IMR-90 (cell line): ENCODE measurements around the gene WBP1L. TPM values are rescaled to one million over a fixed set of nuclear protein-coding genes. Genes with fewer than 3 reads are reported as not detected.

ENCODE experiments used
- ATAC-seq: fragments of 200-7000 bp; cut with Tn5 transposase; 2 replicates; pipeline ENCODE4 v1.9.1; 2020; ENCODE audit warnings: low read depth, mild to moderate bottlenecking, moderate library complexity
- BruUV-seq: library from RNA; stranded (reverse); fragments of 400-500 nt; replicated peaks from 2 replicates; lab custom pipeline; 2021; lab: Mats Ljungman, UMichigan
- CTCF ChIA-PET: fragments of 300-600 bp; formaldehyde crosslinking; extraction: SDS; loops from one replicate; lab custom pipeline; 2021; ENCODE audit warnings: antibody characterized with exemption; lab: Yijun Ruan, JAX
- POLR2A ChIA-PET: fragments of 300-600 bp; sonication (Branson Sonifier 250); formaldehyde crosslinking; loops from one replicate; lab custom pipeline; 2022; ENCODE audit warnings: antibody characterized with exemption; ENCODE audit not compliant: unreplicated experiment; lab: Charles Lee
- DNase-seq: peaks from one replicate; pipeline ENCODE4 v3.0.0; 2013
- H2AFZ ChIP-seq: replicated peaks from 2 replicates; pipeline ENCODE3; 2013; ENCODE audit warnings: low read length, mild to moderate bottlenecking; ENCODE audit not compliant: poor library complexity
- H2AK5ac ChIP-seq: 2 replicates; pipeline ENCODE4 v1.6.1; 2013; ENCODE audit warnings: low read depth, low read length, inconsistent platforms
- H2AK9ac ChIP-seq: replicated peaks from 2 replicates; pipeline ENCODE3; 2013; ENCODE audit warnings: mild to moderate bottlenecking, low read depth, low read length, moderate library complexity; ENCODE audit not compliant: poor library complexity
- H2BK120ac ChIP-seq: 2 replicates; pipeline ENCODE4 v1.6.1; 2013; ENCODE audit warnings: low read depth, low read length, inconsistent platforms
- H2BK15ac ChIP-seq: 3 replicates; pipeline ENCODE4 v1.6.1; 2013; ENCODE audit warnings: low read depth, low read length, inconsistent platforms
- H2BK20ac ChIP-seq: 2 replicates; pipeline ENCODE4 v1.6.1; 2013; ENCODE audit warnings: low read depth, mild to moderate bottlenecking, inconsistent platforms, low read length, moderate library complexity
- H2BK5ac ChIP-seq: 2 replicates; pipeline ENCODE4 v1.6.1; 2013; ENCODE audit warnings: mild to moderate bottlenecking, low read depth, low read length, inconsistent platforms; ENCODE audit not compliant: poor library complexity, severe bottlenecking
- H3K14ac ChIP-seq: replicated peaks from 2 replicates; pipeline ENCODE4 v1.6.1; 2013; ENCODE audit warnings: low read depth, low read length, inconsistent platforms
- H3K18ac ChIP-seq: 2 replicates; pipeline ENCODE4 v1.6.1; 2013; ENCODE audit warnings: low read depth, low read length, control low read depth
- H3K23ac ChIP-seq: 2 replicates; pipeline ENCODE4 v1.6.1; 2013; ENCODE audit warnings: low read depth, low read length, inconsistent platforms
- H3K27ac ChIP-seq: 2 replicates; pipeline ENCODE4 v1.5.1; 2013; ENCODE audit warnings: mild to moderate bottlenecking, control low read depth, low read length; ENCODE audit not compliant: insufficient read depth
- H3K27me3 ChIP-seq: 2 replicates; pipeline ENCODE4 v1.6.1; 2013; ENCODE audit warnings: low read length; ENCODE audit not compliant: control insufficient read depth, insufficient read depth
- H3K36me3 ChIP-seq: 2 replicates; pipeline ENCODE4 v1.6.1; 2013; ENCODE audit warnings: low read length, mixed read lengths; ENCODE audit not compliant: control insufficient read depth, insufficient read depth
- H3K4ac ChIP-seq: 2 replicates; pipeline ENCODE4 v1.6.1; 2013; ENCODE audit warnings: low read depth, low read length, inconsistent platforms
- H3K4me1 ChIP-seq: 2 replicates; pipeline ENCODE4 v1.6.1; 2013; ENCODE audit warnings: low read length, mixed read lengths; ENCODE audit not compliant: control insufficient read depth, insufficient read depth
- H3K4me2 ChIP-seq: 2 replicates; pipeline ENCODE4 v1.6.1; 2013; ENCODE audit warnings: low read depth, mild to moderate bottlenecking, control low read depth, low read length, moderate library complexity
- H3K4me3 ChIP-seq: 2 replicates; pipeline ENCODE4 v1.5.1; 2013; ENCODE audit warnings: low read depth, mild to moderate bottlenecking, control low read depth, low read length, moderate library complexity; ENCODE audit not compliant: insufficient read depth
- H3K56ac ChIP-seq: 2 replicates; pipeline ENCODE4 v1.6.1; 2013; ENCODE audit warnings: low read length, inconsistent platforms; ENCODE audit not compliant: insufficient read depth; ENCODE audit errors: extremely low read depth
- H3K79me1 ChIP-seq, 2 experiments: 2 replicates each; pipeline ENCODE4 v1.6.1; 2013; ENCODE audit warnings: low read length in 2 of 2, inconsistent platforms in 1 of 2, low read depth in 1 of 2
- H3K9ac ChIP-seq: 2 replicates; pipeline ENCODE4 v1.6.1; 2013; ENCODE audit warnings: low read depth, low read length, control low read depth
- H3K9me1 ChIP-seq: 2 replicates; pipeline ENCODE4 v1.6.1; 2013; ENCODE audit warnings: low read length, inconsistent platforms; ENCODE audit not compliant: insufficient read depth
- H3K9me3 ChIP-seq: 2 replicates; pipeline ENCODE4 v1.6.1; 2013; ENCODE audit warnings: low read length; ENCODE audit not compliant: control insufficient read depth, insufficient read depth
- H4K20me1 ChIP-seq: 2 replicates; pipeline ENCODE4 v1.6.1; 2013; ENCODE audit warnings: low read length, inconsistent platforms; ENCODE audit not compliant: insufficient read depth
- H4K5ac ChIP-seq: 2 replicates; pipeline ENCODE4 v1.6.1; 2013; ENCODE audit warnings: mild to moderate bottlenecking, low read depth, low read length, control low read depth
- H4K8ac ChIP-seq, 2 experiments: 2 replicates each; pipeline ENCODE4 v1.6.1; 2013; ENCODE audit warnings: low read depth in 2 of 2, low read length in 2 of 2, control low read depth in 1 of 2, inconsistent platforms in 1 of 2
- H4K91ac ChIP-seq: 2 replicates; pipeline ENCODE4 v1.6.1; 2013; ENCODE audit warnings: low read depth, low read length, inconsistent platforms; ENCODE audit not compliant: insufficient read depth
- CEBPB ChIP-seq: IDR thresholded peaks from 2 replicates; pipeline ENCODE4 v1.6.1; 2012; ENCODE audit warnings: low read depth, low read length, improper control_type of control experiment
- FOS ChIP-seq: fragments of 150-350 bp; IDR thresholded peaks from 2 replicates; pipeline ENCODE4 v1.6.1; 2016; ENCODE audit warnings: low read depth, low read length
- RAD21 ChIP-seq: IDR thresholded peaks from 2 replicates; pipeline ENCODE4 v1.6.1; 2012; ENCODE audit warnings: low read length, improper control_type of control experiment
- SMC3 ChIP-seq: fragments of 150-350 bp; IDR thresholded peaks from 2 replicates; pipeline ENCODE4 v1.6.1; 2016; ENCODE audit warnings: low read depth, mild to moderate bottlenecking, antibody characterized with exemption, low read length, moderate library complexity
- WGBS, 2 experiments: methylation state at CpG; one replicate each; pipeline versions ENCODE4 v1.1.5 to v1.1.7; 2013; ENCODE audit warnings: missing lambda C conversion rate in 2 of 2; ENCODE audit not compliant: insufficient read length in 1 of 2; ENCODE audit errors: extremely low coverage in 2 of 2; 5-methylcytosine and 5-hydroxymethylcytosine counted together
- dilution Hi-C: fragments of 300-500 bp; cut with HindIII; formaldehyde crosslinking; loops from one replicate; pipeline ENCODE4 v1.14.3; 2018; ENCODE audit warnings: low sequenced_read_pairs; ENCODE audit not compliant: unreplicated experiment
- in situ Hi-C: fragments of 300-500 bp; cut with MboI; formaldehyde crosslinking; loops from 3 replicates; pipeline ENCODE4 v1.14.3; 2019; ENCODE audit warnings: low sequenced_read_pairs, inconsistent platforms, mixed read lengths
- intact Hi-C: fragments of 100-400 bp; cut with micrococcal nuclease; formaldehyde crosslinking; loops from 2 replicates; pipeline ENCODE4 v1.10.0; 2022
- polyA plus RNA-seq, 3 experiments: library from polyadenylated mRNA; depleted of rRNA; stranded (reverse); fragments of >200 nt; gene quantifications; 2 replicates each; pipeline ENCODE4 v1.2.3, GENCODE V29; 2012; ENCODE audit warnings: low replicate concordance in 1 of 3
- total RNA-seq: library from RNA; depleted of rRNA; stranded (reverse); fragments of >200 nt; gene quantifications from 2 replicates; pipeline ENCODE4 v1.2.3, GENCODE V29; 2012
- TF ChIP-seq, protein P1 (sequence below): conservative IDR thresholded peaks from 2 replicates; pipeline ENCODE4 v1.5.1; 2012; ENCODE audit warnings: mild to moderate bottlenecking, low read depth, low read length, improper control_type of control experiment
- TF ChIP-seq, protein P2 (sequence below): fragments of 150-350 bp; IDR thresholded peaks from 2 replicates; pipeline ENCODE4 v1.6.1; 2017; ENCODE audit warnings: mild to moderate bottlenecking, antibody characterized with exemption, low read length, low read depth
- TF ChIP-seq, protein P3 (sequence below): fragments of 150-350 bp; IDR thresholded peaks from 2 replicates; pipeline ENCODE4 v1.6.1; 2016; ENCODE audit warnings: low read depth, mild to moderate bottlenecking, low read length, moderate library complexity, borderline replicate concordance

The WBP1L gene
- total and polyA plus RNA-seq, 2 of the 4 experiments (the other 2 are of a cell fraction), result 20.7 to 31.0 TPM

DNA sequence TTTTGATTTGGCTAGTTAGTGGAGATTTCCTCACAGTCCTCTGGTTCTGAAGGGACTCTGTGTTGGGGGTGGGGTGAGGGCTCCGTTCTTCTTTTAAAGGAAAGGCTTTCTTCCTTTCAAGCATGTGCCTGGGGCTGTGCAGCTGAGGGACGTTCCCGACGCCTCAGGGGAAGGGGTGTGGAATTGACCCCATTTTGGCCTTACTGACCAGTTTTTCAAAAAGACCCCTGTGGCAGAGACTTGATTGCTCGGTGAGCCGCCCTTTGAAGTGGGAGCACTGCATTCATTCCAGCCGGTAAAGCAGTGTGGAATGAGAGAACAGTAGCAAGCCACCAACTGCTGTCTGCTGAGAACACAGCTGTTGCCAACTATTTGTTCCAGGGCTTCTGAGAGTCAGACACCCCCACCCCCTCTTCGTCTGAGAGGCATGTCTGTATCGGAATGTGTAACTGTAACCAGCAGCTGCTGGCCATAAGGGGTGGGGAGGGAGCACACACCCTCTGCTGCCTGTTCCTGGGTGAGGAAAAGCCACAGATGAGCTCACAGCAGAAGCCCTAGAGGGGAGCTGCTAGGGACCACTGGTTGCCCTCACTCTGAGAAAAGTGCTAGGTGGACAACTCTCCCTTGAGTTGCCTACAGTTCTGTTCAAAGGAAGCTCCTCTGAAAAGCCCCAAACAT is 33.2 kb downstream of the WBP1L start (continued):
- peak; percentile 72 for TF ChIP-seq FOS
- TF ChIP-seq RAD21, result peak; percentile 37
- TF ChIP-seq CEBPB, result peak; percentile 41

DNA sequence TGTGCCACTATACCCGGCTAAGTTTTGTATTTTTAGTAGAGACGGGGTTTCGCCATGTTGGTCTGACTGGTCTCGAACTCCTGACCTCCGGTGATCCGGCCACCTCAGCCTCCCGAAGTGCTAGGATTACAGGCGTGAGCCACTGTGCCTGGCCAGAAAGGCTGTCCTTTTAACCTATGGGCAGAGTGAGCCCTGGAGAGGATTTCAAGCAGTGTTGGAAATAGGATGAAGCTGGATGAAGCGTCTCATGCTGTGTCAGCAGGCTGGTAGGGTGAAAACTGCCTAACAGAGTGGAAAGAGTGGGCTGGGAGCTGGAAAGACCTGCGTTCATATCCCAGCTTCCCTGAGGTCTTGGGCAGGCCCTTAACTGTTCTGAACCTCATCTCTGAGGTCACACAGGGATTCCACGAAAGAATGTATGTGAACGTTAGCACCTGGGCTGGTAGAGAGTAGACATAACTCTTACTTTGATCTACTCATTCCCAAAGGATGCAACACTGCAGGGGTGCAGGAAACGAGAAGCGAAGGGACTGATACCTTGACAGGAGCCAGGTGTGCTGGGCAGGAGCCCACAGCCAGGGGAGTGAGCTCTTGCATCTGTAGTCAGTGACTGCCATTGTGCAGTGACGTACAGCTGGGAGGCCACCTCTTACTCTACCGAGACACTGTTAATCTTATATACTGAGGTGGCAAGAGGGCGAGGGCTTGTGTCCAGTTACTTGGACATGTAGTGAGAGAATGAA is 34.1 kb downstream of the WBP1L start:
- H3K9me3 ChIP-seq, result no peaks in the 10 kb centered on the region
- no peak overlapping the region for H3K56ac ChIP-seq
- no peak overlapping the region for H3K27ac ChIP-seq
- H3K4me2 ChIP-seq, result no peak overlapping the region
- H3K18ac ChIP-seq, result no peak overlapping the region
- no peak overlapping the region for H2AK9ac ChIP-seq
- no peak overlapping the region for H3K4ac ChIP-seq
- H3K23ac ChIP-seq, result no peak overlapping the region
- BruUV-seq, result no TSS peak
- TF ChIP-seq, protein P1, sequence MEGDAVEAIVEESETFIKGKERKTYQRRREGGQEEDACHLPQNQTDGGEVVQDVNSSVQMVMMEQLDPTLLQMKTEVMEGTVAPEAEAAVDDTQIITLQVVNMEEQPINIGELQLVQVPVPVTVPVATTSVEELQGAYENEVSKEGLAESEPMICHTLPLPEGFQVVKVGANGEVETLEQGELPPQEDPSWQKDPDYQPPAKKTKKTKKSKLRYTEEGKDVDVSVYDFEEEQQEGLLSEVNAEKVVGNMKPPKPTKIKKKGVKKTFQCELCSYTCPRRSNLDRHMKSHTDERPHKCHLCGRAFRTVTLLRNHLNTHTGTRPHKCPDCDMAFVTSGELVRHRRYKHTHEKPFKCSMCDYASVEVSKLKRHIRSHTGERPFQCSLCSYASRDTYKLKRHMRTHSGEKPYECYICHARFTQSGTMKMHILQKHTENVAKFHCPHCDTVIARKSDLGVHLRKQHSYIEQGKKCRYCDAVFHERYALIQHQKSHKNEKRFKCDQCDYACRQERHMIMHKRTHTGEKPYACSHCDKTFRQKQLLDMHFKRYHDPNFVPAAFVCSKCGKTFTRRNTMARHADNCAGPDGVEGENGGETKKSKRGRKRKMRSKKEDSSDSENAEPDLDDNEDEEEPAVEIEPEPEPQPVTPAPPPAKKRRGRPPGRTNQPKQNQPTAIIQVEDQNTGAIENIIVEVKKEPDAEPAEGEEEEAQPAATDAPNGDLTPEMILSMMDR, result no peak
- TF ChIP-seq, protein P2, sequence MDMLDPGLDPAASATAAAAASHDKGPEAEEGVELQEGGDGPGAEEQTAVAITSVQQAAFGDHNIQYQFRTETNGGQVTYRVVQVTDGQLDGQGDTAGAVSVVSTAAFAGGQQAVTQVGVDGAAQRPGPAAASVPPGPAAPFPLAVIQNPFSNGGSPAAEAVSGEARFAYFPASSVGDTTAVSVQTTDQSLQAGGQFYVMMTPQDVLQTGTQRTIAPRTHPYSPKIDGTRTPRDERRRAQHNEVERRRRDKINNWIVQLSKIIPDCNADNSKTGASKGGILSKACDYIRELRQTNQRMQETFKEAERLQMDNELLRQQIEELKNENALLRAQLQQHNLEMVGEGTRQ, result no peak
- TF ChIP-seq, protein P3, sequence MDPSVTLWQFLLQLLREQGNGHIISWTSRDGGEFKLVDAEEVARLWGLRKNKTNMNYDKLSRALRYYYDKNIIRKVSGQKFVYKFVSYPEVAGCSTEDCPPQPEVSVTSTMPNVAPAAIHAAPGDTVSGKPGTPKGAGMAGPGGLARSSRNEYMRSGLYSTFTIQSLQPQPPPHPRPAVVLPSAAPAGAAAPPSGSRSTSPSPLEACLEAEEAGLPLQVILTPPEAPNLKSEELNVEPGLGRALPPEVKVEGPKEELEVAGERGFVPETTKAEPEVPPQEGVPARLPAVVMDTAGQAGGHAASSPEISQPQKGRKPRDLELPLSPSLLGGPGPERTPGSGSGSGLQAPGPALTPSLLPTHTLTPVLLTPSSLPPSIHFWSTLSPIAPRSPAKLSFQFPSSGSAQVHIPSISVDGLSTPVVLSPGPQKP, result no peak
- no peak for TF ChIP-seq SMC3
- ChIA-PET POLR2A (no interaction called here), CTCF (no interaction called here)
- H2AFZ ChIP-seq, result no peak overlapping the region
- H3K36me3 ChIP-seq, result no peaks in the 10 kb centered on the region
- no peak overlapping the region for H2BK5ac ChIP-seq
- 60% methylated on average over 1 of the region's 17 CpGs; no CpG with 5 or more reads in 1 of the 2 experiments for WGBS, 2 experiments
- no peak overlapping the region for H3K9ac ChIP-seq
- dilution Hi-C loops (no loop called here), intact Hi-C loops (loop anchor here (2.0 kb wide), 1 partner anchor 25 kb away; no protein-coding TSS in a partner anchor), in situ Hi-C loops (no loop called here)
- no peak overlapping the region for H2BK120ac ChIP-seq
- H2AK5ac ChIP-seq, result peak overlapping the region; percentile 53; the same call in 1 of the 2 replicates
- H4K5ac ChIP-seq, result no peak overlapping the region
- no peak overlapping the region for H2BK20ac ChIP-seq
- no peak overlapping the region for H3K14ac ChIP-seq
- no peak overlapping the region for H2BK15ac ChIP-seq
- peaks cover 31% of the 10 kb centered on the region for H3K4me1 ChIP-seq
- peaks cover 30% of the 10 kb centered on the region for H3K9me1 ChIP-seq
- peaks cover 2% of the 10 kb centered on the region for H3K27me3 ChIP-seq
- peaks cover 49 to 70% of the 10 kb centered on the region in 2 experiments for H3K79me1 ChIP-seq
- ATAC-seq, result no peak
- peaks cover 94% of the 10 kb centered on the region for H4K20me1 ChIP-seq
- no peak overlapping the region for H4K8ac ChIP-seq
- no peak for DNase-seq
- no peak overlapping the region for H4K91ac ChIP-seq
- H3K4me3 ChIP-seq, result no peak overlapping the region
